Mesothelial cell of epicardium (in vitro differentiated cells): ENCODE measurements around the gene IFNA13. TPM values are rescaled to one million over a fixed set of nuclear protein-coding genes. Genes with fewer than 3 reads are reported as not detected.

Experiments used
- DNase-seq, 2 experiments: peaks; one replicate each; pipeline ENCODE4 v3.0.0; 2021; ENCODE audit warnings: low spot score in 2 of 2; ENCODE audit not compliant: unreplicated experiment in 2 of 2
- H3K27ac Mint-ChIP-seq: 2 replicates; pipeline ENCODE4 v1.8.0; 2021; ENCODE audit warnings: mixed read lengths
- H3K27me3 Mint-ChIP-seq: 2 replicates; pipeline ENCODE4 v1.8.0; 2021; ENCODE audit warnings: low read depth, mixed read lengths
- H3K36me3 Mint-ChIP-seq: 2 replicates; pipeline ENCODE4 v1.8.0; 2021; ENCODE audit warnings: mixed read lengths
- H3K4me1 Mint-ChIP-seq: 2 replicates; pipeline ENCODE4 v1.8.0; 2021; ENCODE audit warnings: mixed read lengths
- H3K4me3 Mint-ChIP-seq: 2 replicates; pipeline ENCODE4 v1.8.0; 2021; ENCODE audit warnings: mild to moderate bottlenecking, moderate library complexity, mixed read lengths
- H3K9me3 Mint-ChIP-seq: 2 replicates; pipeline ENCODE4 v1.8.0; 2021; ENCODE audit warnings: mixed read lengths
- CTCF ChIP-seq: fragments of 200-600 bp; sonication (generic); IDR thresholded peaks from one replicate; pipeline ENCODE4 v1.5.0; 2021; ENCODE audit warnings: antibody characterized with exemption; ENCODE audit not compliant: unreplicated experiment
- total RNA-seq: library from RNA; stranded (reverse); gene quantifications from 3 replicates; pipeline ENCODE4 v1.2.1, GENCODE V29; 2021

Gene IFNA13
- total RNA-seq, 1 donor from 2014 or later = 1.0 TPM

GRCh38 chr9:21398955-21399489 is 31.2 kb upstream of the IFNA13 start:
- peaks cover 26% of the 10 kb centered on the region for H3K4me1 Mint-ChIP-seq
- DNase-seq = no peak
- H3K4me3 Mint-ChIP-seq = no peak overlapping the region
- TF ChIP-seq CTCF = no peak
- H3K27me3 Mint-ChIP-seq = peaks cover 16% of the 10 kb centered on the region
- no peaks in the 10 kb centered on the region for H3K9me3 Mint-ChIP-seq
- no peak overlapping the region for H3K27ac Mint-ChIP-seq
- no peaks in the 10 kb centered on the region for H3K36me3 Mint-ChIP-seq

DNA sequence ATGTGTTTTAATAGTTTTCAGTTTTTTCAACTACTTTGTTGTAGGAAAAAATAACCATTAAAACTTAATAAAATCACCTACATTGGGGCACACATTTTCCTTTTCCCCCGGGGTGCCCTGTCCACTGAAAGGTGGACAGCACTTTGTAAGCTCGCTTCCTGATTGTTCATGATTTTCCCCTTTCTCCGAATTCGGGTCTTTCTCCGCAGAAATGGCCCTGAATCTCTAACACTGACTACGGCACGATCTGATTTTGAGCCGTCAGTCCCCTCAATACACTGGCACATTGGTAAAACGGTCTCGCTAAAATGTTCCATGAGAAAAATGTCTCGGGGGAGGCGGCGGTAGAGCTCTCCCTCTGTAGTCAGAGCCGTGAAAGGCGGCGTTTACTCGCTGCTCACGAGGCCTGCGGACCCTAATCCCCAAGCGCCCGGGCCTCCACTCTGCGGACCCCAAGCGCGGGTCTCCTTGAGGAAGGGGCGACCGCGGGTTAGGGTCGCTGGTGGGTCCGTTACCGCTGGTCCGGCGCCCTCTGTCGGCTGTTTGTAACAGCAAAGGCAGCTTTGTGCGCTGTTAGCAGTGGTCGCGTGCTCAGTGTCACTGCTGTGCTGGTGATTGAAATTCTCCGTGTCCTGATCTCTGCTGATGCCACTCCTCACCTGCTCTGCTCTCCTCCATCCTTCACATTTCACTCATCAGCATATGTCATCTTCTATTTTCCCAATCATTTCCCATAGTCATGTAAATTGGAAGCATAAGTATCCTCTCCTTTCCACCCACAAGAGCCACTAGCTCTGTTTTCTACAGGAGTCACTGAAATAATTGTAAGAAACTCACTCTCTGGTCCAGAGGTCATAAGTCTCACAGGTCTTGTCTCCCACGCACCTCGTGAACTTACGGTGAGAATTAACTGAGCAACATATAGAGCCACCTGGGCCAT is 28.2 kb upstream of the IFNA13 start:
- Mint-ChIP-seq H3K4me1 (peaks cover 14% of the 10 kb centered on the region), H3K27me3 (peaks cover 3% of the 10 kb centered on the region), H3K9me3 (no peaks in the 10 kb centered on the region), H3K36me3 (no peaks in the 10 kb centered on the region), H3K27ac (no peak overlapping the region), H3K4me3 (peak overlapping the region; percentile 63)
- DNase-seq = peak; percentile 51 to 84
- TF ChIP-seq CTCF = peak; percentile 81

- Mint-ChIP-seq H3K27me3 (peaks cover 2% of the 10 kb centered on the region), H3K4me3 (no peak overlapping the region), H3K27ac (no peak overlapping the region), H3K36me3 (no peaks in the 10 kb centered on the region), H3K9me3 (no peaks in the 10 kb centered on the region), H3K4me1 (peaks cover 4% of the 10 kb centered on the region)
- no peak for DNase-seq
- peak; percentile 50 for TF ChIP-seq CTCF
Observed at GRCh38 chr9:21392270-21392669, 24.4 kb upstream of the IFNA13 start.

DNA sequence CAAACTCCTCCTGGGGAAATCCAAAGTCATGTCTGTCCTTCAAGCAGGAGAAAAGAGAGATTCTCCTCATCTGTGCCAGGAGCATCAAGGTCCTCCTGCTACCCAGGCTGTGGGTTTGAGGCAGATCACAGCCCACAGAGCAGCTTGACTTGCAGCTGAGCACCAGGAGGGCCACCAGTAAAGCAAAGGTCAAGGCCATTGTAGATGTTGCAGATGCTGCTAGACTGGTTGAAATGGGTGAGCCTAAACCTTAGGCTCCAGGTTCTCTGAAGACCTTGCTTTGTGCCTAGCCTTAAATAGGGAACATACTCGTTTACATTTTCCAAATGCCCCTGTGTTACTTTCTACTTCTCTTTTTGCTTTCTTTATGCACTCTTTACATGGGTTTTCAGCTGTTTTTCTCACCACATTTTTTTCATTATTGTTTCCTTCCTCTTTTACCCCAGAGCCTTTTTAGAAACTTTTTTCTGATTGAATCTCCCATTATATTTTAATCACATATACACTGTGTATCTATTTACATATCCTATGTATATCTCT is 17.3 kb upstream of the IFNA13 start, which contains the start of gene IFNA2:
Gene IFNA2, minus strand, starts transcription at position 268 of the 540 bp plus-strand sequence. Its CDS starts 69 bp downstream, at position 199.
- Mint-ChIP-seq H3K36me3 (no peaks in the 10 kb centered on the region), H3K27me3 (peaks cover under 1% of the 10 kb centered on the region), H3K27ac (no peak within 1 kb of the TSS), H3K4me1 (peaks cover 4% of the 10 kb centered on the region), H3K4me3 (no peak within 1 kb of the TSS), H3K9me3 (peaks cover 6% of the 10 kb centered on the region)
- no peak for TF ChIP-seq CTCF
- no peak for DNase-seq

GRCh38 chr9:21383627-21384026 is 15.8 kb upstream of the IFNA13 start:
- peaks cover 4% of the 10 kb centered on the region for H3K4me1 Mint-ChIP-seq
- DNase-seq = no peak
- no peak overlapping the region for H3K4me3 Mint-ChIP-seq
- no peak for TF ChIP-seq CTCF
- H3K36me3 Mint-ChIP-seq = no peaks in the 10 kb centered on the region
- no peak overlapping the region for H3K27ac Mint-ChIP-seq
- peaks cover 2% of the 10 kb centered on the region for H3K27me3 Mint-ChIP-seq
- peaks cover 6% of the 10 kb centered on the region for H3K9me3 Mint-ChIP-seq
